ENCODE measurements around the gene C12orf50. TPM values are rescaled to one million over a fixed set of nuclear protein-coding genes. Genes with fewer than 3 reads are reported as not detected.

Gene C12orf50
- polyA plus RNA-seq, result not detected

GRCh38 chr12:88029093-88029665, at the start of gene C12orf50:
Gene C12orf50 (minus strand): TSS chr12:88029401. CDS start chr12:88026962, 2,439 bp downstream.
- Mint-ChIP-seq H3K27me3 (ENCODE audit: low read depth in 3 of 3) (peaks cover 0 to 3% (median 0%) of the 10 kb centered on the region in 3 donors), H3K9me3 (no peaks in the 10 kb centered on the region), H3K27ac (no peak within 1 kb of the TSS), H3K4me1 (peaks cover 0 to 4% of the 10 kb centered on the region in 2 donors), H3K36me3 (no peaks in the 10 kb centered on the region), H3K4me3 (no peak within 1 kb of the TSS)
- no peak for DNase-seq

- no peaks in the 10 kb centered on the region for H3K9me3 Mint-ChIP-seq
- DNase-seq, result no peak
- H3K4me1 Mint-ChIP-seq, result peaks cover 9 to 15% of the 10 kb centered on the region in 2 donors
- H3K36me3 Mint-ChIP-seq, result peaks cover 26 to 34% (median 33%) of the 10 kb centered on the region in 3 donors
- H3K27me3 Mint-ChIP-seq (ENCODE audit: low read depth in 3 of 3), result no peaks in the 10 kb centered on the region
- H3K27ac Mint-ChIP-seq, result no peak overlapping the region
- no peak overlapping the region for H3K4me3 Mint-ChIP-seq
Observed at GRCh38 chr12:88067301-88067700, 38.1 kb upstream of the C12orf50 start.

GRCh38 chr12:88063375-88063774, 34.2 kb upstream of the C12orf50 start:
- Mint-ChIP-seq H3K27ac (peak overlapping the region in 2 of 6 donors; percentile 3 to 16), H3K36me3 (peaks cover 10 to 23% (median 18%) of the 10 kb centered on the region in 3 donors)
- no peak for DNase-seq

GRCh38 chr12:88062474-88062873, 33.3 kb upstream of the C12orf50 start:
- DNase-seq, result no peak
- Mint-ChIP-seq H3K4me1 (peaks cover 9 to 19% of the 10 kb centered on the region in 2 donors), H3K9me3 (no peaks in the 10 kb centered on the region), H3K36me3 (peaks cover 15 to 29% (median 24%) of the 10 kb centered on the region in 3 donors), H3K27ac (peak overlapping the region in 1 of 6 donors; percentile 41), H3K4me3 (no peak overlapping the region), H3K27me3 (ENCODE audit: low read depth in 3 of 3) (no peaks in the 10 kb centered on the region)

More at GRCh38 chr12:88063375-88063774, 34.2 kb upstream of the C12orf50 start:
- Mint-ChIP-seq H3K27me3 (ENCODE audit: low read depth in 3 of 3) (no peaks in the 10 kb centered on the region), H3K4me3 (no peak overlapping the region), H3K4me1 (peaks cover 9 to 19% of the 10 kb centered on the region in 2 donors), H3K9me3 (no peaks in the 10 kb centered on the region)

GRCh38 chr12:88058719-88059077, 29.5 kb upstream of the C12orf50 start:
- H3K27ac Mint-ChIP-seq, result peak overlapping the region in 1 of 6 donors; percentile 15
- H3K36me3 Mint-ChIP-seq, result peaks cover 20 to 46% (median 27%) of the 10 kb centered on the region in 3 donors
- H3K4me3 Mint-ChIP-seq, result no peak overlapping the region

GRCh38 chr12:88057994-88058718, 29.0 kb upstream of the C12orf50 start:
- DNase-seq, result no peak
- H3K4me1 Mint-ChIP-seq, result peaks cover 6 to 13% of the 10 kb centered on the region in 2 donors
- no peaks in the 10 kb centered on the region for H3K27me3 Mint-ChIP-seq (ENCODE audit: low read depth in 3 of 3)
- H3K9me3 Mint-ChIP-seq, result no peaks in the 10 kb centered on the region
- peaks cover 20 to 44% (median 27%) of the 10 kb centered on the region in 3 donors for H3K36me3 Mint-ChIP-seq
- no peak overlapping the region for H3K4me3 Mint-ChIP-seq
- H3K27ac Mint-ChIP-seq, result peak overlapping the region in 1 of 6 donors; percentile 15

More at GRCh38 chr12:88058719-88059077, 29.5 kb upstream of the C12orf50 start:
- no peaks in the 10 kb centered on the region for H3K9me3 Mint-ChIP-seq
- H3K4me1 Mint-ChIP-seq, result peaks cover 9 to 18% of the 10 kb centered on the region in 2 donors
- H3K27me3 Mint-ChIP-seq (ENCODE audit: low read depth in 3 of 3), result no peaks in the 10 kb centered on the region
- DNase-seq, result no peak

GRCh38 chr12:88056571-88056970, 27.4 kb upstream of the C12orf50 start:
- Mint-ChIP-seq H3K27ac (no peak overlapping the region), H3K36me3 (peaks cover 14 to 43% (median 27%) of the 10 kb centered on the region in 3 donors), H3K27me3 (ENCODE audit: low read depth in 3 of 3) (no peaks in the 10 kb centered on the region), H3K9me3 (no peaks in the 10 kb centered on the region), H3K4me1 (no peaks in the 10 kb centered on the region), H3K4me3 (no peak overlapping the region)
- DNase-seq, result no peak

- peaks cover 14 to 37% (median 17%) of the 10 kb centered on the region in 3 donors for H3K36me3 Mint-ChIP-seq
- H3K9me3 Mint-ChIP-seq, result no peaks in the 10 kb centered on the region
- H3K27ac Mint-ChIP-seq, result no peak overlapping the region
- H3K4me1 Mint-ChIP-seq, result no peaks in the 10 kb centered on the region
- no peak overlapping the region for H3K4me3 Mint-ChIP-seq
- no peaks in the 10 kb centered on the region for H3K27me3 Mint-ChIP-seq (ENCODE audit: low read depth in 3 of 3)
- no peak for DNase-seq
Observed at GRCh38 chr12:88052686-88053085, 23.5 kb upstream of the C12orf50 start.

GRCh38 chr12:88044035-88044434, 14.8 kb upstream of the C12orf50 start:
- no peaks in the 10 kb centered on the region for H3K27me3 Mint-ChIP-seq (ENCODE audit: low read depth in 3 of 3)
- peaks cover 3 to 15% of the 10 kb centered on the region in 2 donors for H3K4me1 Mint-ChIP-seq
- H3K4me3 Mint-ChIP-seq, result no peak overlapping the region
- peaks cover 11 to 35% (median 31%) of the 10 kb centered on the region in 3 donors for H3K36me3 Mint-ChIP-seq
- DNase-seq, result no peak
- no peaks in the 10 kb centered on the region for H3K9me3 Mint-ChIP-seq
- no peak overlapping the region for H3K27ac Mint-ChIP-seq

GRCh38 chr12:88037770-88038169, 8.6 kb upstream of the C12orf50 start:
- no peak for DNase-seq
- Mint-ChIP-seq H3K4me3 (no peak overlapping the region), H3K36me3 (no peaks in the 10 kb centered on the region), H3K27ac (no peak overlapping the region), H3K4me1 (peaks cover 27 to 64% of the 10 kb centered on the region in 2 donors), H3K9me3 (no peaks in the 10 kb centered on the region), H3K27me3 (ENCODE audit: low read depth in 3 of 3) (peaks cover 0 to 9% (median 0%) of the 10 kb centered on the region in 3 donors)

- Mint-ChIP-seq H3K36me3 (no peaks in the 10 kb centered on the region), H3K27me3 (ENCODE audit: low read depth in 3 of 3) (peaks cover 0 to 9% (median 0%) of the 10 kb centered on the region in 3 donors), H3K4me1 (peaks cover 27 to 58% of the 10 kb centered on the region in 2 donors), H3K27ac (peak overlapping the region in 5 of 6 donors; percentile 50 to 92 (median 88)), H3K9me3 (no peaks in the 10 kb centered on the region), H3K4me3 (peak overlapping the region; percentile 94 to 96 (median 95))
- DNase-seq, result no peak
Observed at GRCh38 chr12:88036353-88036965, 7.3 kb upstream of the C12orf50 start.

- Mint-ChIP-seq H3K27ac (peak overlapping the region; percentile 50 to 92 (median 88)), H3K4me1 (peaks cover 27 to 58% of the 10 kb centered on the region in 2 donors), H3K9me3 (no peaks in the 10 kb centered on the region), H3K27me3 (ENCODE audit: low read depth in 3 of 3) (peaks cover 0 to 9% (median 0%) of the 10 kb centered on the region in 3 donors), H3K36me3 (no peaks in the 10 kb centered on the region), H3K4me3 (peak overlapping the region; percentile 94 to 96 (median 95))
- no peak for DNase-seq
Observed at GRCh38 chr12:88035907-88036289, 6.7 kb upstream of the C12orf50 start.

- peaks cover 27 to 58% of the 10 kb centered on the region in 2 donors for H3K4me1 Mint-ChIP-seq
- peaks cover 0 to 9% (median 0%) of the 10 kb centered on the region in 3 donors for H3K27me3 Mint-ChIP-seq (ENCODE audit: low read depth in 3 of 3)
Observed at GRCh38 chr12:88035271-88035906, 6.2 kb upstream of the C12orf50 start.

More at GRCh38 chr12:88035271-88035906, 6.2 kb upstream of the C12orf50 start:
- H3K36me3 Mint-ChIP-seq, result no peaks in the 10 kb centered on the region
- peak; percentile 81 to 84 (median 82) for DNase-seq
- no peaks in the 10 kb centered on the region for H3K9me3 Mint-ChIP-seq
- peak overlapping the region; percentile 73 to 92 (median 89) for H3K27ac Mint-ChIP-seq
- H3K4me3 Mint-ChIP-seq, result peak overlapping the region; percentile 94 to 96 (median 95)
